K562 (cell line): ENCODE results near the gene KLHDC7B. TPM values are rescaled to one million over a fixed set of nuclear protein-coding genes. Genes with fewer than 3 reads are reported as not detected.

Source experiments
- BRCA1 ChIP-seq, 2 experiments: fragments of 450-650 bp in 1 of 2; sonication (generic) in 1 of 2; formaldehyde crosslinking in 1 of 2; IDR thresholded peaks; 2 replicates each; pipeline versions ENCODE4 v1.5.0 to v1.6.1; 2017 to 2020; ENCODE audit warnings: mild to moderate bottlenecking in 1 of 2, missing genetic modification reagents in 1 of 2
- BRD4 ChIP-seq: fragments of 200-600 bp; sonication (generic); IDR thresholded peaks from 2 replicates; pipeline ENCODE4 v1.6.1; 2017; ENCODE audit warnings: inconsistent platforms
- CHD4 ChIP-seq: fragments of 200-600 bp; sonication (generic); IDR thresholded peaks from 3 replicates; pipeline ENCODE4 v1.6.1; 2012; ENCODE audit warnings: low read depth, mild to moderate bottlenecking, mixed read lengths, low read length, inconsistent platforms; ENCODE audit not compliant: insufficient read depth, insufficient replicate concordance, poor library complexity, severe bottlenecking
- CXXC5 ChIP-seq: fragments of 250-450 bp; sonication (Bioruptor Pico); IDR thresholded peaks from 2 replicates; pipeline ENCODE4 v1.8.0; 2022; ENCODE audit warnings: inconsistent platforms, mild to moderate bottlenecking, moderate library complexity
- E2F3 ChIP-seq: fragments of 250-450 bp; sonication (Bioruptor Pico); IDR thresholded peaks from 2 replicates; pipeline ENCODE4 v1.4.0; 2020; ENCODE audit warnings: mild to moderate bottlenecking
- HMGN3 ChIP-seq: IDR thresholded peaks from 2 replicates; pipeline ENCODE4 v1.6.1; 2011; ENCODE audit warnings: borderline replicate concordance, low read depth, mild to moderate bottlenecking, mixed read lengths, low read length; ENCODE audit not compliant: insufficient read length; ENCODE audit errors: extremely low read depth
- KAT8 ChIP-seq: fragments of 450-650 bp; IDR thresholded peaks from 2 replicates; pipeline ENCODE4 v1.6.1; 2016; ENCODE audit warnings: low read depth, mild to moderate bottlenecking
- KLF13 ChIP-seq: fragments of 450-650 bp; IDR thresholded peaks from 2 replicates; pipeline ENCODE4 v1.6.1; 2016; ENCODE audit warnings: missing genetic modification characterization, low read depth, mild to moderate bottlenecking, missing compliant biosample characterization, moderate library complexity, borderline replicate concordance
- MAFF ChIP-seq: IDR thresholded peaks from 2 replicates; pipeline ENCODE4 v1.6.1; 2012; ENCODE audit warnings: low read length, improper control_type of control experiment
- OTX1 ChIP-seq: fragments of 450-650 bp; formaldehyde crosslinking; IDR thresholded peaks from 2 replicates; pipeline ENCODE4 v1.4.0; 2022; ENCODE audit warnings: mild to moderate bottlenecking
- SMAD4 ChIP-seq: fragments of 250-450 bp; sonication (Bioruptor Pico); conservative IDR thresholded peaks from 2 replicates; pipeline ENCODE4 v1.8.0; 2021; ENCODE audit warnings: inconsistent platforms, mild to moderate bottlenecking, moderate library complexity
- SNRNP70 ChIP-seq: fragments of 200-400 bp; formaldehyde crosslinking; optimal IDR thresholded peaks from 2 replicates; pipeline ENCODE3; 2017; ENCODE audit warnings: low read depth, low read length
- SP1 ChIP-seq: sonication (generic); formaldehyde crosslinking; IDR thresholded peaks from 2 replicates; pipeline ENCODE4 v1.8.1; 2022; ENCODE audit warnings: mild to moderate bottlenecking, missing genetic modification reagents
- TCF7L2 ChIP-seq: fragments of 150-350 bp; IDR thresholded peaks from 2 replicates; pipeline ENCODE4 v1.6.1; 2016; ENCODE audit warnings: low read depth, mild to moderate bottlenecking, low read length, moderate library complexity
- TGIF2 ChIP-seq: sonication (generic); formaldehyde crosslinking; IDR thresholded peaks from 2 replicates; pipeline ENCODE4 v1.8.1; 2022; ENCODE audit warnings: mild to moderate bottlenecking, missing genetic modification reagents, moderate library complexity
- TRIM28 ChIP-seq: fragments of 450-650 bp; IDR thresholded peaks from 2 replicates; pipeline ENCODE4 v1.6.1; 2017
- ZNF282 ChIP-seq: sonication (generic); formaldehyde crosslinking; IDR thresholded peaks from 2 replicates; pipeline ENCODE4 v1.8.1; 2023; ENCODE audit warnings: missing genetic modification reagents
- polyA plus RNA-seq, 8 experiments: library from polyadenylated mRNA; depleted of rRNA in 4 of 8; stranded (reverse) in 5 of 8; unstranded in 3 of 8; fragments of >200 nt; fragmentation: Nextera tagmentation in 2 of 8; fragmentation: Illumina TruSeq in 1 of 8; extraction: Ambion mirVana in 2 of 8; extraction: Trizol in 1 of 8; gene quantifications; 2 replicates each; pipeline versions ENCODE4 v1.2.1 to v1.2.3, GENCODE V29; 2011 to 2014; ENCODE audit warnings: inconsistent platforms in 1 of 8, missing spikeins in 1 of 8
- total RNA-seq, 7 experiments: library from RNA; depleted of rRNA in 6 of 7; stranded (reverse); fragments of >200 nt in 6 of 7; fragmentation: Illumina TruSeq in 2 of 7; extraction: Trizol in 2 of 7; gene quantifications; 2 replicates each; pipeline versions ENCODE4 v1.2.1 to v1.2.3, GENCODE V29; 2011 to 2021; ENCODE audit warnings: low replicate concordance in 1 of 7
- TF ChIP-seq, protein P1 (sequence below): fragments of 450-650 bp; IDR thresholded peaks from 2 replicates; pipeline ENCODE4 v1.6.1; 2016; ENCODE audit warnings: antibody characterized with exemption
- TF ChIP-seq, protein P2 (sequence below): fragments of 450-650 bp; formaldehyde crosslinking; IDR thresholded peaks from 2 replicates; pipeline ENCODE4 v1.4.0; 2020; ENCODE audit warnings: mild to moderate bottlenecking
- TF ChIP-seq, protein P3 (sequence below), 2 experiments: IDR thresholded peaks; 2 replicates each; pipeline ENCODE4 v1.6.1; 2012; ENCODE audit warnings: improper control_type of control experiment in 2 of 2, low read depth in 2 of 2, low read length in 2 of 2, borderline replicate concordance in 1 of 2
- TF ChIP-seq, protein P4 (sequence below): fragments of 200-800 bp; sonication (Bioruptor generic); IDR thresholded peaks from 2 replicates; pipeline ENCODE4 v1.6.1; 2017; ENCODE audit warnings: missing genetic modification characterization, missing compliant biosample characterization

Gene KLHDC7B
- total and polyA plus RNA-seq, 9 of the 15 experiments (the other 6 are each of a cell fraction or from before 2014, with no cell fraction given), result 0.04 to 0.22 (median 0.05) TPM; not detected in 4

DNA sequence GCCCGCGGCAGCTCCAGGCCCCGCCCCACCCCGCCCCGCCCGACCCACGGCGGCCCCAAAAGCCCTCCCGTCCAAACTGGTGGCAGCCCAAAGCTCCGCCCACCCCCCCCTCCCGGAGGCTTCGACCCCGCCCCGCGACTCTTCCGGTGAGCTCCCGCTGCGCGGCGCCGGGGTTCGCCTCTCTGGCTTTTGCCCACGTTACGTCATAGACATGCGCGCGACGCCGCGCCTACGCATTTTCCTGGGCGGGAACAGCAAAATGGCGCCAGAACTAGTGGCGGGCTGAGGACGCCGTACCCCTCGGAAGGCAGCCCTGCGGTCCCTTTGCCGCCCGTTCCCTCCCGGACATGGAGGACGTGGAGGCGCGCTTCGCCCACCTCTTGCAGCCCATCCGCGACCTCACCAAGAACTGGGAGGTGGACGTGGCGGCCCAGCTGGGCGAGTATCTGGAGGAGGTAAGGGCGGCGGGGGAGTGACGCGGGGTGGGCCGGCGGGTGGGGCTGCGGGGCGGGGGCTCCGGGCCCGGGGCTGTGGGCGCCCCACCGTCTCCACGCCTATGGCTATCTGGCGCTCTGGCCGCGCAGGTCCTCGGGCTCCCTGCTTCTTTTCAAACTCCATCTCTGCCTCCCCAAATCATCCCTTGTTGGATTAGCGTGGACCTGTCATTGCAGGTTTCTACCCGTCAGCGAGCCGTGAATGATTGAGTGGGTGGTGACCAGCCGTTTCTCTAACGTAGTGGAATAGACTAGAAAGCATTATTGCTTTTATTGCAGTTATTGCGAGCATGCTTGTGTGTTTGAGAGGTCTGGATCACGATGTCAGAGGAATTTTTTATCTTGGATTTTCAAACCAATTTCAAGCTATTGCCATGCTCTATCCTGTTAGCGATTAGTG lies 37.5 kb upstream of the KLHDC7B start, which contains the start of gene NCAPH2 (continued):
- TF ChIP-seq ZNF282 (CRISPR knock-in tag) (no peak), TRIM28 (no peak), KAT8 (no peak), MAFF (no peak), SNRNP70 (no peak), CHD4 (no peak), SP1 (CRISPR knock-in tag) (peak; percentile 64), KLF13 (peak; percentile 17; the same call in 1 of the 2 replicates), SMAD4 (CRISPR knock-in tag) (peak; percentile 57; the same call in 1 of the 2 replicates), BRCA1 (IDR thresholded peaks at IDR 0.05) (no peak), BRCA1 (CRISPR knock-in tag; IDR thresholded peaks at IDR 0.05) (no peak), TGIF2 (CRISPR knock-in tag) (no peak), OTX1 (CRISPR knock-in tag) (no peak), TCF7L2 (no peak), BRD4 (no peak), E2F3 (peak; percentile 97), CXXC5 (CRISPR knock-in tag) (peak; percentile 73), HMGN3 (peak; percentile 38)
- TF ChIP-seq, protein P1, sequence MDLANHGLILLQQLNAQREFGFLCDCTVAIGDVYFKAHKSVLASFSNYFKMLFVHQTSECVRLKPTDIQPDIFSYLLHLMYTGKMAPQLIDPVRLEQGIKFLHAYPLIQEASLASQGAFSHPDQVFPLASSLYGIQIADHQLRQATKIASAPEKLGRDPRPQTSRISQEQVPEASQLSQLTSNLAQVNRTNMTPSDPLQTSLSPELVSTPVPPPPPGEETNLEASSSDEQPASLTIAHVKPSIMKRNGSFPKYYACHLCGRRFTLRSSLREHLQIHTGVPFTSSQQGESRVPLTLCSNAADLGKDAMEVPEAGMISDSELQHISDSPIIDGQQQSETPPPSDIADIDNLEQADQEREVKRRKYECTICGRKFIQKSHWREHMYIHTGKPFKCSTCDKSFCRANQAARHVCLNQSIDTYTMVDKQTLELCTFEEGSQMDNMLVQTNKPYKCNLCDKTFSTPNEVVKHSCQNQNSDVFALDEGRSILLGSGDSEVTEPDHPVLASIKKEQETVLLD, result 0 out of 2 replicates have a peak, but pooled peaks have one; percentile 45
- TF ChIP-seq, protein P2, sequence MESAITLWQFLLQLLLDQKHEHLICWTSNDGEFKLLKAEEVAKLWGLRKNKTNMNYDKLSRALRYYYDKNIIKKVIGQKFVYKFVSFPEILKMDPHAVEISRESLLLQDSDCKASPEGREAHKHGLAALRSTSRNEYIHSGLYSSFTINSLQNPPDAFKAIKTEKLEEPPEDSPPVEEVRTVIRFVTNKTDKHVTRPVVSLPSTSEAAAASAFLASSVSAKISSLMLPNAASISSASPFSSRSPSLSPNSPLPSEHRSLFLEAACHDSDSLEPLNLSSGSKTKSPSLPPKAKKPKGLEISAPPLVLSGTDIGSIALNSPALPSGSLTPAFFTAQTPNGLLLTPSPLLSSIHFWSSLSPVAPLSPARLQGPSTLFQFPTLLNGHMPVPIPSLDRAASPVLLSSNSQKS (CRISPR knock-in tag), result no peak
- TF ChIP-seq, protein P3, sequence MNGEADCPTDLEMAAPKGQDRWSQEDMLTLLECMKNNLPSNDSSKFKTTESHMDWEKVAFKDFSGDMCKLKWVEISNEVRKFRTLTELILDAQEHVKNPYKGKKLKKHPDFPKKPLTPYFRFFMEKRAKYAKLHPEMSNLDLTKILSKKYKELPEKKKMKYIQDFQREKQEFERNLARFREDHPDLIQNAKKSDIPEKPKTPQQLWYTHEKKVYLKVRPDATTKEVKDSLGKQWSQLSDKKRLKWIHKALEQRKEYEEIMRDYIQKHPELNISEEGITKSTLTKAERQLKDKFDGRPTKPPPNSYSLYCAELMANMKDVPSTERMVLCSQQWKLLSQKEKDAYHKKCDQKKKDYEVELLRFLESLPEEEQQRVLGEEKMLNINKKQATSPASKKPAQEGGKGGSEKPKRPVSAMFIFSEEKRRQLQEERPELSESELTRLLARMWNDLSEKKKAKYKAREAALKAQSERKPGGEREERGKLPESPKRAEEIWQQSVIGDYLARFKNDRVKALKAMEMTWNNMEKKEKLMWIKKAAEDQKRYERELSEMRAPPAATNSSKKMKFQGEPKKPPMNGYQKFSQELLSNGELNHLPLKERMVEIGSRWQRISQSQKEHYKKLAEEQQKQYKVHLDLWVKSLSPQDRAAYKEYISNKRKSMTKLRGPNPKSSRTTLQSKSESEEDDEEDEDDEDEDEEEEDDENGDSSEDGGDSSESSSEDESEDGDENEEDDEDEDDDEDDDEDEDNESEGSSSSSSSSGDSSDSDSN (IDR thresholded peaks at IDR 0.05; ENCODE audit: borderline replicate concordance in 1 of 2, low read depth in 2 of 2, low read length in 2 of 2), result no peak
- TF ChIP-seq, protein P4, sequence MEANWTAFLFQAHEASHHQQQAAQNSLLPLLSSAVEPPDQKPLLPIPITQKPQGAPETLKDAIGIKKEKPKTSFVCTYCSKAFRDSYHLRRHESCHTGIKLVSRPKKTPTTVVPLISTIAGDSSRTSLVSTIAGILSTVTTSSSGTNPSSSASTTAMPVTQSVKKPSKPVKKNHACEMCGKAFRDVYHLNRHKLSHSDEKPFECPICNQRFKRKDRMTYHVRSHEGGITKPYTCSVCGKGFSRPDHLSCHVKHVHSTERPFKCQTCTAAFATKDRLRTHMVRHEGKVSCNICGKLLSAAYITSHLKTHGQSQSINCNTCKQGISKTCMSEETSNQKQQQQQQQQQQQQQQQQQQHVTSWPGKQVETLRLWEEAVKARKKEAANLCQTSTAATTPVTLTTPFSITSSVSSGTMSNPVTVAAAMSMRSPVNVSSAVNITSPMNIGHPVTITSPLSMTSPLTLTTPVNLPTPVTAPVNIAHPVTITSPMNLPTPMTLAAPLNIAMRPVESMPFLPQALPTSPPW (CRISPR knock-in tag), result peak; percentile 87
